ENCODE data around the gene FAM174A. TPM values are rescaled to one million over a fixed set of nuclear protein-coding genes. Genes with fewer than 3 reads are reported as not detected.

Gene FAM174A
- total RNA-seq, 3 donors from 2014 or later = 22.3 to 39.5 (median 32.3) TPM

GRCh38 chr5:100505984-100506670 is 29.0 kb upstream of the FAM174A start:
- Histone ChIP-seq H3K9me3 (no peaks in the 10 kb centered on the region), H3K27ac (no peak overlapping the region), H3K27me3 (no peaks in the 10 kb centered on the region), H3K4me1 (no peaks in the 10 kb centered on the region), H3K4me3 (no peak overlapping the region), H3K36me3 (no peaks in the 10 kb centered on the region)
- TF ChIP-seq POLR2AphosphoS5 (IDR thresholded peaks at IDR 0.05) (no peak), POLR2A (IDR thresholded peaks at IDR 0.05) (no peak), CTCF (IDR thresholded peaks at IDR 0.05) (no peak)
- intact Hi-C loops (cut with DNase I; ENCODE audit: low total_unique reads) = no loop called here
- no peak for DNase-seq (ENCODE audit: low spot score in 2 of 2)

GRCh38 chr5:100516285-100516684 is 18.9 kb upstream of the FAM174A start:
- Histone ChIP-seq H3K27me3 (no peaks in the 10 kb centered on the region), H3K4me1 (no peaks in the 10 kb centered on the region), H3K36me3 (no peaks in the 10 kb centered on the region), H3K9me3 (peaks cover 0 to 9% of the 10 kb centered on the region in 2 donors), H3K4me3 (no peak overlapping the region), H3K27ac (no peak overlapping the region)
- DNase-seq (ENCODE audit: low spot score in 2 of 2) = no peak
- TF ChIP-seq POLR2A (IDR thresholded peaks at IDR 0.05) = no peak
- TF ChIP-seq POLR2AphosphoS5 (IDR thresholded peaks at IDR 0.05) = no peak
- no peak for TF ChIP-seq CTCF (IDR thresholded peaks at IDR 0.05)
- intact Hi-C loops (cut with DNase I; ENCODE audit: low total_unique reads) = no loop called here

GRCh38 chr5:100517301-100517974 is 17.7 kb upstream of the FAM174A start:
- no peak for TF ChIP-seq POLR2A (IDR thresholded peaks at IDR 0.05)
- no peak for TF ChIP-seq POLR2AphosphoS5 (IDR thresholded peaks at IDR 0.05)
- TF ChIP-seq CTCF (IDR thresholded peaks at IDR 0.05) = no peak
- no peak overlapping the region for H3K27ac ChIP-seq
- intact Hi-C loops (cut with DNase I; ENCODE audit: low total_unique reads) = no loop called here
- no peak overlapping the region for H3K4me3 ChIP-seq
- no peaks in the 10 kb centered on the region for H3K4me1 ChIP-seq
- no peaks in the 10 kb centered on the region for H3K27me3 ChIP-seq
- peak in 1 of 2 donors; percentile 34 for DNase-seq (ENCODE audit: low spot score in 2 of 2)
- peaks cover 0 to 9% of the 10 kb centered on the region in 2 donors for H3K9me3 ChIP-seq
- H3K36me3 ChIP-seq = no peaks in the 10 kb centered on the region

- no peak overlapping the region for H3K4me3 ChIP-seq
- no peaks in the 10 kb centered on the region for H3K27me3 ChIP-seq
- DNase-seq (ENCODE audit: low spot score in 2 of 2) = no peak
- H3K27ac ChIP-seq = no peak overlapping the region
- TF ChIP-seq POLR2AphosphoS5 (IDR thresholded peaks at IDR 0.05) (no peak), POLR2A (IDR thresholded peaks at IDR 0.05) (no peak), CTCF (IDR thresholded peaks at IDR 0.05) (no peak)
- intact Hi-C loops (cut with DNase I; ENCODE audit: low total_unique reads) = no loop called here
- H3K4me1 ChIP-seq = no peaks in the 10 kb centered on the region
- H3K36me3 ChIP-seq = no peaks in the 10 kb centered on the region
- H3K9me3 ChIP-seq = peaks cover 0 to 9% of the 10 kb centered on the region in 2 donors
Observed at GRCh38 chr5:100518377-100518776, 16.8 kb upstream of the FAM174A start.

GRCh38 chr5:100519075-100519474 is 16.1 kb upstream of the FAM174A start:
- intact Hi-C loops (cut with DNase I; ENCODE audit: low total_unique reads) = no loop called here
- DNase-seq (ENCODE audit: low spot score in 2 of 2) = no peak
- no peaks in the 10 kb centered on the region for H3K27me3 ChIP-seq
- H3K36me3 ChIP-seq = no peaks in the 10 kb centered on the region
- peaks cover 0 to 9% of the 10 kb centered on the region in 2 donors for H3K9me3 ChIP-seq
- no peaks in the 10 kb centered on the region for H3K4me1 ChIP-seq
- H3K4me3 ChIP-seq = no peak overlapping the region
- H3K27ac ChIP-seq = no peak overlapping the region
- no peak for TF ChIP-seq POLR2AphosphoS5 (IDR thresholded peaks at IDR 0.05)
- TF ChIP-seq POLR2A (IDR thresholded peaks at IDR 0.05) = no peak
- no peak for TF ChIP-seq CTCF (IDR thresholded peaks at IDR 0.05)
